OCI-LY3 (cell line): ENCODE data around the gene SUSD5.

ENCODE experiments used
- H2AFZ ChIP-seq: fragments of 200-600, 300-600 bp; shearing (Covaris generic); 2 replicates; pipeline ENCODE4 v1.6.0; 2014; ENCODE audit warnings: antibody characterized with exemption, low read depth, low read length
- H3K27ac ChIP-seq: fragments of 200-600, 300-600 bp; sonication (generic); 2 replicates; pipeline ENCODE4 v1.5.1; 2014; ENCODE audit warnings: mild to moderate bottlenecking, low read length, moderate library complexity, mixed read lengths
- H3K27me3 ChIP-seq: fragments of 200-600, 300-600 bp; sonication (generic); 2 replicates; pipeline ENCODE4 v1.6.1; 2014; ENCODE audit warnings: low read depth, low read length, mixed read lengths
- H3K36me3 ChIP-seq: fragments of 200-600, 300-600 bp; sonication (generic); replicated peaks from 2 replicates; pipeline ENCODE3; 2014; ENCODE audit warnings: low read depth, low read length, mixed read lengths
- H3K4me1 ChIP-seq: fragments of 300-600, 200-600 bp; sonication (generic); 2 replicates; pipeline ENCODE4 v1.6.1; 2014; ENCODE audit warnings: low read length, mixed read lengths
- H3K4me2 ChIP-seq: fragments of 200-600, 300-600 bp; sonication (generic); 2 replicates; pipeline ENCODE4 v1.6.1; 2014; ENCODE audit warnings: low read length, mixed read lengths
- H3K4me3 ChIP-seq: fragments of 300-600, 200-600 bp; sonication (generic); 2 replicates; pipeline ENCODE4 v1.5.1; 2014; ENCODE audit warnings: antibody characterized with exemption, mild to moderate bottlenecking, low read length, moderate library complexity
- H3K79me2 ChIP-seq: fragments of 300-600, 200-600 bp; shearing (Covaris generic); 2 replicates; pipeline ENCODE4 v1.6.1; 2014; ENCODE audit warnings: mild to moderate bottlenecking, low read length, mixed read lengths
- H3K9ac ChIP-seq: fragments of 300-600, 200-600 bp; shearing (Covaris generic); 2 replicates; pipeline ENCODE4 v1.6.0; 2014; ENCODE audit warnings: mild to moderate bottlenecking, low read length, moderate library complexity
- H3K9me3 ChIP-seq: fragments of 200-600, 300-600 bp; shearing (Covaris generic); 2 replicates; pipeline ENCODE4 v1.6.1; 2014; ENCODE audit warnings: low read length, mixed read lengths; ENCODE audit not compliant: insufficient read depth
- H4K20me1 ChIP-seq: fragments of 200-600, 300-600 bp; sonication (generic); 2 replicates; pipeline ENCODE4 v1.6.1; 2016; ENCODE audit warnings: low read length, mixed read lengths; ENCODE audit not compliant: insufficient read depth
- CTCF ChIP-seq: fragments of 200-600, 300-600 bp; sonication (generic); IDR thresholded peaks from 2 replicates; pipeline ENCODE4 v1.5.1; 2014; ENCODE audit warnings: antibody characterized with exemption, low read length, low read depth
- EZH2phosphoT487 ChIP-seq: fragments of 200-600 bp; shearing (Covaris generic); IDR thresholded peaks from 2 replicates; pipeline ENCODE4 v1.6.1; 2018; ENCODE audit warnings: antibody characterized with exemption, mixed run types, low read depth

Gene SUSD5

GRCh38 chr3:33132019-33132360 is 86.6 kb downstream of the SUSD5 start:
- Histone ChIP-seq H3K4me1 (no peaks in the 10 kb centered on the region), H3K36me3 (peaks cover 16% of the 10 kb centered on the region), H3K4me3 (no peak overlapping the region), H3K27me3 (no peaks in the 10 kb centered on the region), H3K4me2 (no peak overlapping the region), H4K20me1 (no peaks in the 10 kb centered on the region; the same call in 1 of the 2 replicates), H3K27ac (no peak overlapping the region), H3K9ac (no peak overlapping the region), H3K9me3 (no peaks in the 10 kb centered on the region), H3K79me2 (no peaks in the 10 kb centered on the region), H2AFZ (no peak overlapping the region)
- TF ChIP-seq EZH2phosphoT487 (no peak), CTCF (no peak)

- no peak overlapping the region for H3K27ac ChIP-seq
- H3K9ac ChIP-seq = no peak overlapping the region
- no peaks in the 10 kb centered on the region; the same call in 1 of the 2 replicates for H4K20me1 ChIP-seq
- H3K27me3 ChIP-seq = no peaks in the 10 kb centered on the region
- peaks cover 16% of the 10 kb centered on the region for H3K36me3 ChIP-seq
- no peak overlapping the region for H3K4me3 ChIP-seq
- H3K9me3 ChIP-seq = no peaks in the 10 kb centered on the region
- no peak overlapping the region for H2AFZ ChIP-seq
- TF ChIP-seq CTCF (peak; percentile 96), EZH2phosphoT487 (no peak)
- H3K79me2 ChIP-seq = no peaks in the 10 kb centered on the region
- no peak overlapping the region for H3K4me2 ChIP-seq
- no peaks in the 10 kb centered on the region for H3K4me1 ChIP-seq
Observed at GRCh38 chr3:33131331-33132018, 87.1 kb downstream of the SUSD5 start.

- H3K79me2 ChIP-seq = no peaks in the 10 kb centered on the region
- no peaks in the 10 kb centered on the region for H3K9me3 ChIP-seq
- no peak overlapping the region for H2AFZ ChIP-seq
- H3K27me3 ChIP-seq = no peaks in the 10 kb centered on the region
- H3K9ac ChIP-seq = no peak overlapping the region
- peaks cover 12% of the 10 kb centered on the region for H3K36me3 ChIP-seq
- no peaks in the 10 kb centered on the region; the same call in 1 of the 2 replicates for H4K20me1 ChIP-seq
- H3K27ac ChIP-seq = no peak overlapping the region
- H3K4me2 ChIP-seq = no peak overlapping the region
- H3K4me1 ChIP-seq = no peaks in the 10 kb centered on the region
- H3K4me3 ChIP-seq = no peak overlapping the region
- TF ChIP-seq CTCF (no peak), EZH2phosphoT487 (no peak)
Observed at GRCh38 chr3:33130144-33130543, 88.5 kb downstream of the SUSD5 start.

- no peak overlapping the region for H2AFZ ChIP-seq
- H3K4me1 ChIP-seq = no peaks in the 10 kb centered on the region
- H3K27me3 ChIP-seq = no peaks in the 10 kb centered on the region
- no peaks in the 10 kb centered on the region for H3K79me2 ChIP-seq
- H3K9ac ChIP-seq = no peak overlapping the region
- TF ChIP-seq CTCF (no peak), EZH2phosphoT487 (no peak)
- H3K4me2 ChIP-seq = no peak overlapping the region
- H4K20me1 ChIP-seq = no peaks in the 10 kb centered on the region; the same call in 1 of the 2 replicates
- no peak overlapping the region for H3K27ac ChIP-seq
- peaks cover 8% of the 10 kb centered on the region for H3K36me3 ChIP-seq
- no peak overlapping the region for H3K4me3 ChIP-seq
- no peaks in the 10 kb centered on the region for H3K9me3 ChIP-seq
Observed at GRCh38 chr3:33128706-33129105, 89.9 kb downstream of the SUSD5 start.
